WTC11 (cell line): Measurements from ENCODE around the gene LRP3.

Source experiments
- TF ChIP-seq, protein P1 (sequence below): sonication (generic); formaldehyde crosslinking; IDR thresholded peaks from 2 replicates; pipeline ENCODE4 v1.8.0; 2022; ENCODE audit warnings: mild to moderate bottlenecking, missing genetic modification reagents
- TF ChIP-seq, protein P2 (sequence below): fragments of 200-600 bp; IDR thresholded peaks from 2 replicates; pipeline ENCODE4 v1.8.0; 2022; ENCODE audit warnings: antibody characterized with exemption

DNA sequence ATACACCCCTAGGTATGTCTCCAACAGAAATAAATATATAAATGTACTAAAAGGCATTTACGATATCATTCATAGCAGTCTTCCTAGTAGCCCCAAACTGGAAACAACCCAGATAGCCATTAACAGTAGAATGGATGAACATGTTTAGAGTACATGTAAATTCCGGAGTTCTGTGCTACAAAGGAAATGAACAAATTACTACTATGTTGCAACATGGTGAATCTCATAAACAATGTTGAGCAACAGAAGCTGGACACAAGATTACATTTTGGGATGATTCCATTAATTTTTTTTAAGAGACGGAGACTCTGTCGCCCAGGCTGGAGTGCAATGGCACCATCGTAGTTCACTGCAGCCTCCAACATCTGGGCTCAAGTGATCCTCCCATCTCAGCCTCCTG lies 37.4 kb downstream of the LRP3 start:
- TF ChIP-seq, protein P1, sequence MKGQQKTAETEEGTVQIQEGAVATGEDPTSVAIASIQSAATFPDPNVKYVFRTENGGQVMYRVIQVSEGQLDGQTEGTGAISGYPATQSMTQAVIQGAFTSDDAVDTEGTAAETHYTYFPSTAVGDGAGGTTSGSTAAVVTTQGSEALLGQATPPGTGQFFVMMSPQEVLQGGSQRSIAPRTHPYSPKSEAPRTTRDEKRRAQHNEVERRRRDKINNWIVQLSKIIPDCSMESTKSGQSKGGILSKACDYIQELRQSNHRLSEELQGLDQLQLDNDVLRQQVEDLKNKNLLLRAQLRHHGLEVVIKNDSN, result no peak
- TF ChIP-seq, protein P2, sequence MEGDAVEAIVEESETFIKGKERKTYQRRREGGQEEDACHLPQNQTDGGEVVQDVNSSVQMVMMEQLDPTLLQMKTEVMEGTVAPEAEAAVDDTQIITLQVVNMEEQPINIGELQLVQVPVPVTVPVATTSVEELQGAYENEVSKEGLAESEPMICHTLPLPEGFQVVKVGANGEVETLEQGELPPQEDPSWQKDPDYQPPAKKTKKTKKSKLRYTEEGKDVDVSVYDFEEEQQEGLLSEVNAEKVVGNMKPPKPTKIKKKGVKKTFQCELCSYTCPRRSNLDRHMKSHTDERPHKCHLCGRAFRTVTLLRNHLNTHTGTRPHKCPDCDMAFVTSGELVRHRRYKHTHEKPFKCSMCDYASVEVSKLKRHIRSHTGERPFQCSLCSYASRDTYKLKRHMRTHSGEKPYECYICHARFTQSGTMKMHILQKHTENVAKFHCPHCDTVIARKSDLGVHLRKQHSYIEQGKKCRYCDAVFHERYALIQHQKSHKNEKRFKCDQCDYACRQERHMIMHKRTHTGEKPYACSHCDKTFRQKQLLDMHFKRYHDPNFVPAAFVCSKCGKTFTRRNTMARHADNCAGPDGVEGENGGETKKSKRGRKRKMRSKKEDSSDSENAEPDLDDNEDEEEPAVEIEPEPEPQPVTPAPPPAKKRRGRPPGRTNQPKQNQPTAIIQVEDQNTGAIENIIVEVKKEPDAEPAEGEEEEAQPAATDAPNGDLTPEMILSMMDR, result no peak
